NCI-H446 (cell line): ENCODE results near the gene MALL.
"Not testable (repeated sequence)": the region's sequence is repeated elsewhere in the genome, so short reads cannot be mapped to it uniquely, and the experiment has no call there.

Source experiments
- DNase-seq, 2 experiments: peaks; one replicate each; lab custom pipeline; 2025; lab: John Stamatoyannopoulos, UW

Gene MALL

DNA sequence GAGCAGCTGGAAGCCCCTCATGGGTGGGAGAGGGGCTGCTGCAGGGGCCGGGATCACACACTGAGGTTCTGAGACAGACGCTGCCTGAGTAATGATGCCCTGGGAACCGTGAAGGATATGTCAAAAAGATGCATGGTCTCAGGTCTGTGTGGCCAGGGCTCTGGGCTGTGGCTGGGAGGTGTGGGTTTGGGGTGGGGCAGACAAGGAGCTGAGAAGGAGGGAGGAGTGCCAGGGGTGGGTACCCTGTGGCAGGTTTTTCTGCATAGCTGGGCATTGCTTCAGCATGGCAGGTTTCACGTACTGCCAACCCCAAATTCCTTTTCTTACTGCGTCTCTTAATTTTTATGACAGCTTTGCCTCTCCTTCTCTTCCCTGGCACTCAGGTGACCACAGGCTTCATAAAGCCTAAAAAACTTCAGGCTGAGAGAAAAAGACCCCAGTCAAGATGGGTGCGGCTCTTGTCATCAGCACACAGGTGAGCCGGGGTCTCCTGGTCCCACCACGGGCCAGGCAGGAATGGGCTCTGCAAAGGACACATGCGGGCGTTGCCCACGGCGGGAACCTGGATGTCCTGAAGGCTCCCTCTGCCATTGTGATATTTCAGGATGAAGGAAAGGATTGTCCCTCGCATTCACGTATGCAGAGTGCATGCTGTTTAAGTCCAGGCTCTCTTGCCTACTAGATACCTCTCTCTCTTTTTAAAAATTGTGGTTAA lies 18.0 kb downstream of the MALL start:
- no peak for DNase-seq

DNA sequence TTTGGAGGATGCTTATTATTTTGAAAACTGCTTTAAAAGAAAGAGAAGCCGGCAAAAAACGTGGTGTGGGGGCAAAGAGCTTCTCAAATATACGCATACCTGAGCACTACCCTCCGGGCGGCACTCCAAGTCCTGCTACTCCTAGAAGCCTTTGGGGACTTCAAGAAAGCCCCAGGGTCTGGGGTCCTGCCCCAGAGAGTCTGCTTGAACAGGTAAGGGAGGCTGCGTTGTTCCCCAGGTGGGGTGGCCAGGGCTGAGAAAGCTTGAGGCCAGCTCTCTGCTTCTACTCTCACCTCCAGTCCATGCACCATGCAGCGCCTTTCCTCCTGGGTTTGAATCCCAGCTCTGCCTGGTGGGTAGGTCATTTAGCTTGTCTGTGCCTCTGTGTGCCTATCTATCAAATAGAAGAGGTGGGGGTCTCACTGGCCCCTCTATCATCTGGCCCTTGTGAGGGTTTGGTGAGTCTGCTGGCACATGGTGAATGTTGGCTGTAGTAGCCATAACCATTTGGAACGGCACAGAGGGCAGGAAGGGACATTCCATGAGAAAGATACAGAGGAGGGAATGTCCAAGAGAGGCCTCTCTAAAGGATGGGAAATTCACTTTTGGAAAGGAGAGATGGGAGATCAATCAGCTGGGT lies 19.5 kb downstream of the MALL start:
- no peak for DNase-seq

DNA sequence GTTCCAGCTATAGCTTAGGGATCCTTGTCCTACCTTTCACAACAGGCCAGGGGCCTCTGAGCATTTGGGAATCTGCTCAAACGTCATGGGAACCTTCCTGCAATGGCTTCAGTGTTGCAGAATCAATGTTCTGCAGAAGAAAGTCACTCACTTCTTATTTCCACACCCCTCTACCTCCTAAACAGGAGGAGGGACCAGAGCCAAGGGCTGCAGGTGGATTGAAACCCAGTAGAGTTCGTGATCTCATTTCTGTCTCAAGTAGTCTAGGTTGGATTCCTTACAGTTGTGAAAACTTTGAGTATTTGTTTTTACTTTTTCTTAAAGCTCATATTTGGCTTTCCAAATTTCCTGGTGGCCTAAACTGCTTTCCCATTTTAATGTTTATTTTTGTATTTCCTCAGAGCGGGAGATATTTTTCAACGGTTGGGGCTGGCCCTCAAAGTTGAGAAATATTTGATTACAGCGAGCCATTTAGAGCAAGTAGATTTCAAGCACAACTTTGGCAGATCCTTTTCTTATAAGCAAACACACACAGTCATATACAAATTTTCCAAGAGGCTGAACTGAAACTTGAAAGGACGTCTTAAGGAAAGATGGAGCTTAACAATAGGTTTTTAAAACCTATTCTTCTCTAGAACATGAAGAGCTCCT lies 20.6 kb downstream of the MALL start:
- not testable (repeated sequence) for DNase-seq

DNA sequence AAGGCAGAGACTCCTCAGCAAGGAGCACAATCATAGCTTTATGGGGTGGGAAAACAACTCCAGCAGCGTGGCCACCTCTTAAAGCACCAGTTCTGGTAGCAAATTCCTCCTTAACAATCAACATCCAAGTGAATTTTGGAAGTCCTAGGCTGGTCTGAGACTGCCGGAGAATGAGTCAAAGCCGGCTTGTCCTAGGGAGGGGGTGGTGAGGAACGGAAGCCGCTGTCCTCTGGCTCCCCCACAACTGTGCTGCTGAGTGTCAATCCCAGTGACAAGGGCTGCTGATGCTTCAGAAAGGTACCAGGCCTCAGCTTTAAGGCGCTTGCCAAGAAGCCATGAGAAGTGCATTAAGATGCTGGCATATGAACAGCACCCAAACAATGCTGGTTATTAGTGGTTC lies 21.7 kb downstream of the MALL start:
- DNase-seq, result not testable (repeated sequence)

DNA sequence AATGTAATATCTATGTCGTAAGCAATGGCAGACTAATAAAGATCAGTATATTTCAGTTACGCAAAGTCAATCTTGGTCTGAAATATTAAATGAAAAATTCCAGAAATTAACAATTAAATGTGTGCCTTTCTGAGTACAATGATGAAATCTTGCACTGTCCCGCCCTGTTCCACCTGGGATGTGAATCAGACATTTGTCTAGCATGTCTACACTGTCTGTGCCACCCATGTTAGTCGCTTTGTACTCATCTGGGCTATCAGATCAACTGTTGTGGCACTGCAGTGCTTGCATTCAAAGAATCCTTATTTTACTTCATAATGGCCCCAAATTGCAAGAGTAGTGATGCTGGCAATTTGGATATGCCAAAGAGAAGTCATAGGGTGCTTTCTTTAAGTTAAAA lies 25.5 kb downstream of the MALL start:
- DNase-seq, result not testable (repeated sequence)

DNA sequence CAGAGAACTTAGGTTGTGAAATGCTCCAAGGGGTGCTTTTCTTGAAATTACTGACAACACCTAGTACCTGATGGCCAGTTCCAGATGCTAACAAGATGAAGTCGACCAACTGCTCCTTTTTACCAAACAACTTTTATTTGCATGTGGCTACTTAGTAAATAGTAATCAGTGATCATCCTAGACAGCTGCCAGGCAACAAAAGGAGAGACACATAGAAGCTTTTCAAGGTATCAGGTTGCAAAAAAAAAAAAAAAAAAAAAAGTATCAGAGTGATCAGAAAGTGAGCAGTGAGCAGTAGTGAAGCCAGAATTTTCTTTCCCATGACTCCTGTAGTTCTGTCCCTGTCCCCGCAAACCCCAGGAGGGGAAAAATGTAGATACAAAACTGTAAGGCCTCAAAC lies 31.9 kb downstream of the MALL start:
- not testable (repeated sequence) for DNase-seq

DNA sequence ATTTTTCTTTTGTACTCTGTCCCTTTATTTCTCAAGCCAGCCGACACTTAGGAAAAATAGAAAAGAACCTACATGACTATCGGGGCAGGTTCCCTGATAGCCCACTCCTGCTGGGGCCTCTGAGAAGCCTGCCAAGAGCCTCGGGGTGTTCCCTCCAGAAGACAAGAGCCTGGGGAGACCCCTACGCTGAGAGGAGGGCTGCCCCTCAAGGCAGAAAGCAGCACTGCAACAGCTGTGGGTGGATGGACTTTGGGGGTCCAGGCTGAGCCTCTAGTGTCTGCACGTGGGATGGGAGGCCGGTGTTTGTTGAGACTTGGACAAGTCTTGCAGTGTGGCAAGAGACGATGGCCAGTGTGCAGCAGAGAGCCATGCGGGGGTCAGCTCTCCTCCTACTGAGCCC lies 32.5 kb downstream of the MALL start:
- DNase-seq, result not testable (repeated sequence)

DNA sequence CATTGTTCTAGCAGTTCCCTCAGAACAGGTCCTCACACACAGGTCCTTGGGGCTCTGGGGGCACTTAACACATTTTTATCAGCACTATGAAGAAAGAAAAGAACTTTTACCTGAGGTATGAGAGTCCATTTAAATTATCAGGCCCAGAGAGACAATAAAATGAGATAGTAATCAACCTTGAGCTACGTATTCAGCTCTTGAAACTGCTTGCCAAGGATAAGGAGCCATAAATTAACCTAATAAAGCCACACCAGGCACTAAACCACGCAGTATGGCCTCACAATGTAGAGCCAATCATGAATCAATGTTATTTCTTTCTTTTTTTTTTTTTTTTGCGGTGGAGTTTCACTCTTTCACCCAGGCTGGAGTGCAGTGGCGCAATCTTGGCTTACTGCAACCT lies 37.5 kb downstream of the MALL start:
- DNase-seq, result not testable (repeated sequence)

DNA sequence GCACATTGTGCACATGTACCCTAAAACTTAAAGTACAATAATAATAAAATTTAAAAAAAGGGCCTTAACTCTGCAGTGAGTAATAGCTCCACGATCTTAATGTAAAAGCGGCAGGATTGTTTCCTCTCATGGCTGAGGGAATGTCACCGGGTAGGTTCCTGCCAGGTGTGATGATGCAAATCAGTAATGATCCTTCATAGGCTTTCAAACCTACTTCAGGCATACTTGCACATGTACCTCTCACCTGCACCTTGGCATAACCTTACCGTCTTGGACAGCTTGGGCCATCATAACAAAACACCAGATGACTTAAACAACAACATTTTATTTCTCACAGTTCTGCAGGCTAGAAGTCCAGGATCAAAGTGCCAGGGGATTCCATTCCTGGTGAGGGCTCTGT lies 39.7 kb downstream of the MALL start:
- not testable (repeated sequence) for DNase-seq

DNA sequence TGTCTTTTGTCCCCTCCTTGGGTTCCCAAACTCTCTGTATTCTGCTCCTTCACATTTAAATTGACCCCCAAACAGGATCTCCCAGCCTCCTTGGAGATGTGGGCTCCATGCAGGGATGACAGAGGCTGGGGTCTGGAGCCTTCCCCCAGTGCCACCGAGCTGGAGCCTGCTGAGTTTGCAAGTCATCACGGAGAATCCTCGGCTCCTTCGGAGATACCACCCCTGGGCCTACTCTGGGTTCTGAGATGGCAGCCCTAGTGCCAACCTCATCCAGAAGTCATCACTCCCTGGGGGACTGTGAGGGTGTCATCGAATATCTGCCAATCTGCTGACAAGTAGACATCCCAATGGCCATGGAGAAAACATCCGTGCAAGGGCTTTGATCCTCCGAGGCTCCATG lies 45.8 kb downstream of the MALL start:
- not testable (repeated sequence) for DNase-seq

DNA sequence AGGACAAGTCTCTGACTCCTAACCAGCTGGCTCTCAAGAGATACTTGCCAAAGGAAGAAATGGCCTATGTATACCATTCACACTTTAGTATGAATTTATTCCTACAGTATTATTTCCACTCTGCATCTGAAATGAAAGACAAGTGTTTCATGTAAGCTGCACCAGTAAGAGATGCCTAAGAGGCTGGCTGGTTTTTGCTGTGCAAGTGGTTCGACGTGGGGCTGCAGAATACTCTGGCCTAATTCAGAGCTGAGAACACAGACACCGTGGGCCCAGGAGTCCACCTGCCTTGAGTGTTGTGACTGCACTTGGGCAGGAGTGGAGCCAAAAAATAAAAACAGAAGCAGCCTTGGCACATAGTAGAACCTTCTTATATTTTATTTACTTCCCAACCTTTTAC lies 47.5 kb downstream of the MALL start:
- not testable (repeated sequence) for DNase-seq

DNA sequence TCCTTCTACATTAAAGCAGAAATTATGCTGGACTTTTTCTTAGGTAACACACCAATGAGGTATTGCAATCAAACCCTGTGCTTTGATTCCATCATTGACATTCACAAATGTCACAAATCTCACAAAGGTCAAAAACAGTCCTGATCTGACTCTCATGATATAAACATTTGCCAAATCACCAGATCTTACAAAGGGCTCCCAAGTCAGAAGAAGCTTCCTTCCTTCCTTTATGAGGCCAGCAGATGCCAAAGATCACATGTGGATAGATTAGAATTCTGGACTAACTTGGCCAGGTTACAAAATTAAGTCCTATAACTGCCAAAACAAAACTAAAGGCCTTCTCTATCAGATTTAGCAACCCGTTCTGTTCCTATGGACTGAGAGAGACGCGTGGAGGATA lies 53.3 kb downstream of the MALL start:
- not testable (repeated sequence) for DNase-seq

DNA sequence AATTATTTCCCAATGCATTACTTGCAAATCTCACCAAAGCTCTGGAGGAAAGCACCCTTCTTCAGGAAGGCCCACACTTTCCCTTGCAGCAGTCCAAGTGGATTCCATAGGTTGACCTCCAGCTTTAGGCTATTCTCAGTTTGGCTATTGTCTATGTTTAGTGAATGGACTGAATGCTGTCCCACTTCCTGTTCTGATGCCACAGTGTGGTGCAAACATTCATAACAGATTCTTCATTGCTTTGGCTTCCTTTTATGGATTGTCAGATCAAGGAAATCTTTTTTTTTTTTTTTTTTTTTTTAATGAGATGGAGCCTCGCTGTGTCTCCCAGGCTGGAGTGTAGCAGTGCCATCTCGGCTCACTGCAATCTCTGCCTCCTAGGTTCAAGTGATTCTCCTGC lies 55.1 kb downstream of the MALL start:
- DNase-seq, result not testable (repeated sequence)

DNA sequence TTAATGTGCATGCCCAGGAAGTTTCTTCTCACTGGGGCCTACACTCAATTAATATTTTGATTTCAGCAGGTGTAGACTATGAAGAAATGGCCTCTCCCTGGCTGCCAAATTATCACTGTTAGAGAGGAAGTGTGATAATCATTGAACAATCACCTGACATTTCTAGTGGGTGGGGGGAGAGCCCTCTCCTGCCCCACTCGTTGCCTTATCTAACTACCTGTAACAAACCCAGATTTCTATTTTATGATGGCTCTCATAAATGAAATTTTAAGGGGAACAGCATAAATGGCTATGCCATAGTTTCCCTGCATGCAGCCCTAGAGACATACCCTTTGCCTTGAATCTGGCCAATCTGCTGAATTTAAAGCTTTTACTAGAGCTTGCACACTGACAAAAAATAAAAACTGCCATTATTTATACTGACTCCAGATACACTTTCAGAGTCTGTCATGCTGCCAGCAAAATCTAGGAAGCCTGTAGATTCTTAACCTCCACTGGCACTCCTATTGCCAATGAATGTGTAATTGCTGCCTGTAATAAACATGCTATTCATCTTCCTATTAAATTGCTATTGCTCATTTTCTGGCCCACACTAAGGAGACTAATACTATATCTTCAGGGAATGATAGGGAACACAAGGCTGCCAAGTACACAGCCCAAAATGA lies 55.8 kb downstream of the MALL start:
- DNase-seq, result not testable (repeated sequence)

DNA sequence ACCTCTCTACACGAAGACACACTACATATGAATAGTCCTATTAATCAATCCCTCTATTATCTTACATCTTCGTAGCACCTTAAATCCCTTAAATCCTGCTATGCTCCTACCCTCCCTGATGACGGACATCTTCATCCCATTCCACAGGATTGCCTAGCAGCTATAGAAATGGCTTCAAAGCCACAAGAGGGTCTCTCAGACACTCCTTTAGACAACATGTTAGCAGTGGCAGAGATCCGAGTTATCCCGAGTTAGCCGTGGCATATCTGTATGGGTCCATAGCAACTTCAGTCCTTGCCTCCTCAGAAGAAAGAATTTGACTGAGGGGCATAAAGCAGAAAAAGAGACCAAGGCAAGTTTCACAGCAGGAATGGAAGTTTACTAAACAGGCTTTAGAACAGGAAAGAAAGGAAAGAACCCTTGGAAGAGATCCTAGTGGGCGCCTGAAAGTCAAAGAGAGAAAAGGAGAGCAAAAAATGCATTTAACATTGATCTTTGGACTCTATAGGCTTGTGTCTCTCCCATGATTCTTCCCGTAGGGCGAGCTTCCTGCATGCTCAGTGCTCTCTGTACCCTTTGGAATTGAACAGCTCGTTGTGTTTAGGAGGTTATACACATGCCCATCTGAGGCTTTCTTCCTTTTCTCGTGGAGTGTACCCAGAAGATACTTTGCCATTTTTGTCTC lies 56.5 kb downstream of the MALL start:
- not testable (repeated sequence) for DNase-seq

DNA sequence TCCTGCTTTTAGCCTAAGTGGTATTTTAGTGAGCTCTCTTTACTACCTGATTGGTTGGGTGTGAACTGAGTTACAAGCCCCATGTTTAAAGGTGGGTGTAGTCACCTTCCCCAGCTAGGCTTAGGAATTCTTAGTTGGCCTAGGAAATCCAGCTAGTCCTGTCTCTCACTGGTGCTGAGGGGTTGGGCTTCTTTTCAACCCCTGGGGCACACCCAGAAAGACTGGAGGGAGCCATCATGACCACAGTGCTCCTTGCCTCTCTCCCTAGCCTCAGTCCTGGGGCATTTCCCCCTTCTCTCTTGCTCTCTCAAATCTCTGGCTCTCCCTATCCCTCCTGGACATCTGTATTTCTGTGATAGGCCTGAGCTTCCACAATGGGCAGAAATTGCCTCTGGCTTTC lies 57.6 kb downstream of the MALL start:
- not testable (repeated sequence) for DNase-seq

DNA sequence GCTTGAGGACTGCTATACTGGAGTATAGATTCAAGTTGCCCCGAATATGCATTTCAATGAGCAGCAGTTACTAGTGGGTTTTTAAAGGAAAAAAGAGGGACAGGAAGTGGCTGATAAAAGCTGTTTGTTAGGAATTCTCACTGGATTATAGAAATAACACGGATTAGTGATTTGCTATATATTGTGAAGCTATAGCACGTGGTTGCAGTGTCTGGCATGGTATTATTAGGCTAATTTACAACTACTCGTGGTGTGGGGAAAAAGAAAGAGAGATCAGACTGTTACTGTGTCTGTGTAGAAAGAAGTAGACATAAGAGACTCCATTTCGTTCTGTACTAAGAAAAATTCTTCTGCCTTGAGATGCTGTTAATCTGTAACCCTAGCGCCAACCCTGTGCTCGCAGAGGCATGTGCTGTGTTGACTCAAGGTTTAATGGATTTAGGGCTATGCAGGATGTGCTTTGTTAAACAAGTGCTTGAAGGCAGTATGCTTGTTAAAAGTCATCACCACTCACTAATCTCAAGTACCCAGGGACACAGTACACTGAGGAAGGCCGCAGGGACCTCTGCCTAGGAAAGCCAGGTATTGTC lies 59.7 kb downstream of the MALL start:
- not testable (repeated sequence) for DNase-seq

DNA sequence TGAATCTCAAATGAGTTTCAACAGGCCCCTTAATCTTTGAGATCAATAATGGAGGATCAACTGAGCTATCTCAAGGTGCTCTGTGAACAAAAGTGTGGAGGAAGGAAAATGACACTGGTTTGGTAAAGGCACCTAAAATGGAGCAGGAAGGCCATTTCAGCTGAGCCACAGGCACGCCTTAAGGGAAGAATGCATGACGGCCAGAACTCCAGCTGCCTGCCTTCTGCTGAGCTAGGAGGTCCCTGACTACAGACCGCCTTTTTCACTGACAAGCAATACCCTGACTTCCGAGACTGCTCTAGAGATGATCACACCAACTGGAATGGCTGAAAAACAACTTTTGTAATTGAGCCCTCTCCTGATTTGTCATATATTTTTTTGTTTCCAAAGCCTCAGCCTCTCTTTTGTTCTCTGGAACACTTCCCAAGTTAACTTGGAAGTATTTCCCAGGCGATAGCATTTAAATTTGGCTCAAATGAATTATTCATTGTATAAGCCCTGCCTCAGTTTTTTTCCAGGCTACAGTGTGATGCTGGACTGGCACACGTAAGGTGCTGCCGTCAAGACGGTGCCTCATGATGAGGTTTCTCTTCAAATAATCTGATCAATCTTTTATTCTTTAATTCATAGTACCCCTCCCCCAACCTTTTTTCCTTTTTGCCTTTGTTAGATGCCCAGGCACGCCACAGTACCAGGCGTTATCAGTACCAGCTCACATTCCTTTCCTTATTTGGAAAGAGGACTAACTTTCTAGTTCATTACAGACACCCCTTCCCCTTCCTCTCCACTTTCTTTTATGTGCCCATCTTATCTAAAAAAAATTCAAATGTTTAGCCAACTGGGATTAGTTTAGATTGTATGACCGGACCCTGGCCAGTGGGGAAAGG lies 60.9 kb downstream of the MALL start:
- DNase-seq, result not testable (repeated sequence)

DNA sequence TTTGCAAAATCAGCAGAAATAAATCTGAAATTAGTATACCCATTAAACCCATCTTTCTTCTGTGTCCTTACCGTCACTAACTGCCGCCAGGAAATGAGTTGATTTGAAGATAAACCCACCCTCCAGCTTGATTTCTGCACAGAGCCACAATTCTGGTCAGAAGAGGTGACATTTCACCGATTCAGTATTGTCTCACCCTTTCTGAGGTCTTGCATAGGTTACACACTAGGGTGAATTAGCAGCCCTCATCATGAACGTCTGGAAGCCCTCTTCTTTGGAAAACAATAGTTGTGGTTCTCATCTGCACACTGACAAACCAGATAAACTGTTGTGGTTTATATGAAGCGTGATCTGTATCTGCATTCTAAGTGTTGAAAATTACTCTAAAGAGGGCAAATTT lies 61.9 kb downstream of the MALL start:
- DNase-seq, result not testable (repeated sequence)

DNA sequence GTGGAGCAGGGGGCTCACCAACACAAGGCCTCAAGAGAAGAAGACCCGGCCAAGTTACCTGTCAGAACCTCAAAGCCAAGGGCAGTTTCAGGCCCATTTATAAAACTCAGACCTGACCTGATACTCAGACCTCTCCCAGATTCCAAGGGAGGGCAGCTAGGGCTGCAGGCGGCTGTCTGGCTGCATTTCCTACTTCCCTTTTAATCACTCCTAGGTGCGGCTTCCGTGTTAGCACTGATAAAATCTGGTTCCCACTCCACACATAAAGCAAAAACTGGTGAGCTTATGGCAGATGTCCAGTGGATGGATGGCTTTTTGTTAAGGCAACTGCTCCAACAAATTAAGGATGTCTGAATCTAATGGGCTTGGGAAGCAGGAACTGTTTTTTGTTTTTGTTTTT lies 63.5 kb downstream of the MALL start:
- not testable (repeated sequence) for DNase-seq

DNA sequence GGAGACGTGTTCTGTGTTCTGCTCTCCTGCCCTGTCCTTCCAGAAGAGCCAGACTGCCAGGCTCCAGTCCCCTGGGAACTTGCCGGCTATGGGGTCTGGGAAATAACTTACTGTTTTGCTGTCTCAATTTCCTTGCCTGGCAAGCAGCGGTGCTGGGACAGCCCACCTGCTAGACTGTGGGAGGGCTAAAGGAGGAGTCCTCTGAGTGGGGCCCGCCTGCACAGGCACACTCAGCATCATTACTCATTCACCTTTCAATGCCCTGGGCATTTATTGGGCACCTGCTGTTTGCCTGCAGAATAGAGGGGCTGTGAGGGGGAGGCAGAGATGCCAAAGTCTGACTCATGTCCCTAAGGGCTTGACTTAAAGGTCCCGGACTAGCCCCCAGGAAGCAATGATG lies 65.4 kb downstream of the MALL start:
- DNase-seq, result not testable (repeated sequence)
